Loucy (cell line): ENCODE measurements around the gene PRRC2B.
"Not testable (repeated sequence)": the region's sequence is repeated elsewhere in the genome, so short reads cannot be mapped to it uniquely, and the experiment has no call there.

ENCODE experiments used
- H2AFZ ChIP-seq: fragments of 200-600 bp; sonication (generic); 2 replicates; pipeline ENCODE4 v1.6.0; 2016; ENCODE audit warnings: antibody characterized with exemption, mild to moderate bottlenecking, low read length, moderate library complexity
- H3F3A ChIP-seq: fragments of 200-600 bp; 2 replicates; pipeline ENCODE4 v1.6.0; 2016; ENCODE audit warnings: antibody characterized with exemption, low read depth, mild to moderate bottlenecking
- H3K27me3 ChIP-seq: fragments of 200-600 bp; sonication (generic); 2 replicates; pipeline ENCODE4 v1.6.1; 2014; ENCODE audit warnings: low read length, mild to moderate bottlenecking; ENCODE audit not compliant: insufficient read depth, poor library complexity, severe bottlenecking
- H3K36me3 ChIP-seq: fragments of 200-600 bp; sonication (generic); 2 replicates; pipeline ENCODE4 v1.6.1; 2016; ENCODE audit warnings: low read length; ENCODE audit not compliant: insufficient read depth
- H3K4me1 ChIP-seq: fragments of 200-600 bp; sonication (generic); 2 replicates; pipeline ENCODE4 v1.5.1; 2014; ENCODE audit warnings: low read length, mild to moderate bottlenecking; ENCODE audit not compliant: insufficient read depth, poor library complexity, severe bottlenecking
- H3K4me2 ChIP-seq: fragments of 200-600 bp; sonication (generic); 2 replicates; pipeline ENCODE4 v1.6.0; 2014; ENCODE audit warnings: antibody characterized with exemption, low read length, low read depth, mild to moderate bottlenecking; ENCODE audit not compliant: poor library complexity, severe bottlenecking
- H3K4me3 ChIP-seq: fragments of 200-600 bp; sonication (generic); 2 replicates; pipeline ENCODE4 v1.5.1; 2014; ENCODE audit warnings: low read length, mild to moderate bottlenecking, mixed read lengths; ENCODE audit not compliant: poor library complexity, severe bottlenecking
- H3K79me2 ChIP-seq: fragments of 200-600 bp; sonication (generic); 2 replicates; pipeline ENCODE4 v1.6.1; 2014; ENCODE audit warnings: low read length; ENCODE audit not compliant: insufficient read depth
- H3K9ac ChIP-seq: fragments of 200-600 bp; sonication (generic); 2 replicates; pipeline ENCODE4 v1.6.0; 2014; ENCODE audit warnings: mild to moderate bottlenecking, low read depth, low read length, moderate library complexity; ENCODE audit not compliant: poor library complexity, severe bottlenecking
- H3K9me2 ChIP-seq: fragments of 200-600 bp; sonication (generic); replicated peaks from 2 replicates; pipeline ENCODE4 v1.6.1; 2016; ENCODE audit warnings: low read depth, low read length, mixed read lengths
- H3K9me3 ChIP-seq: fragments of 200-600 bp; sonication (generic); 2 replicates; pipeline ENCODE4 v1.6.1; 2014; ENCODE audit warnings: mild to moderate bottlenecking, antibody characterized with exemption, low read length, low read depth; ENCODE audit not compliant: insufficient read depth
- H4K20me1 ChIP-seq: fragments of 200-600 bp; sonication (generic); 2 replicates; pipeline ENCODE4 v1.6.0; 2014; ENCODE audit warnings: antibody characterized with exemption, low read length, mild to moderate bottlenecking; ENCODE audit not compliant: insufficient read depth, poor library complexity, severe bottlenecking
- CTCF ChIP-seq: fragments of 200-600 bp; sonication (generic); conservative IDR thresholded peaks from 2 replicates; pipeline ENCODE4 v1.5.1; 2014; ENCODE audit warnings: mild to moderate bottlenecking, antibody characterized with exemption, low read length
- EZH2phosphoT487 ChIP-seq: fragments of 200-600 bp; IDR thresholded peaks from 2 replicates; pipeline ENCODE4 v1.6.1; 2018; ENCODE audit warnings: antibody characterized with exemption, mild to moderate bottlenecking, moderate library complexity, borderline replicate concordance

Gene PRRC2B

GRCh38 chr9:131545003-131545785 lies 151.3 kb downstream of the PRRC2B start, which contains the start of gene PRRT1B:
TSS of gene PRRT1B (plus strand) at chr9:131545523. CDS start at chr9:131545616, 93 bp downstream.
- H3K9me2 ChIP-seq, result no peaks in the 10 kb centered on the region
- H3K27me3 ChIP-seq, result no peaks in the 10 kb centered on the region
- H4K20me1 ChIP-seq, result no peaks in the 10 kb centered on the region
- H3K4me2 ChIP-seq, result no peak within 1 kb of the TSS
- no peaks in the 10 kb centered on the region for H3K4me1 ChIP-seq
- H3K4me3 ChIP-seq, result no peak within 1 kb of the TSS
- TF ChIP-seq CTCF (no peak), EZH2phosphoT487 (no peak)
- H3K36me3 ChIP-seq, result no peaks in the 10 kb centered on the region
- no peak within 1 kb of the TSS for H3K9ac ChIP-seq
- H2AFZ ChIP-seq, result no peak within 1 kb of the TSS
- H3K9me3 ChIP-seq, result peaks cover 7% of the 10 kb centered on the region; the same call in 1 of the 2 replicates
- no peaks in the 10 kb centered on the region for H3K79me2 ChIP-seq
- no peaks in the 10 kb centered on the region for H3F3A ChIP-seq

DNA sequence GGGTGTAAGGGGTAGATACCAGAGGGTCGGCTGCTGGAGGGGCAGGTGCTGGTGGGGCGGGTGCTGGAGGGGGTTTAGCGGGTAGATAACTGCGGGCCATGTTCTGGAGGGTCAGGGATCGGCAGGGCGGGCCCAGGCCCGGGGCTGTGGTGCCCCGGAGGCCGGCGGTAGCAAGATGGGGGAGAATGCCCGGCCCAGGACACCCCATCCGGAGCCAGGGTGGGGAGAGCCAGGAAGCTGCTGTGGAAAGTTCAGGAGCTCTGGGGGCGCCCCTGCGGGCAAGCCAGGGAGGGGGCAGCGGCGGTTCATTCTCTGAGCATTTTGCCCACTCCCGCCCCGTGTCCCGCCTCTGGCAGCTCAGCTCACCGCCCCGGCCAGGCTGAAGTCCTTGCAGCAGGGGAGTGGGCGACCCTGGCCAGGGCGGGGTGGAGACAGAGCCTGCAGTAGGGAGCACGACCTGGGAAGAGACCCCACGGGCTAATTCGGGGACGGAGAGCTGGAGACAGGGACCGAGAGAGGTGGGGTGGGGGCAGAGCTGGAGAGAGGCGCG lies 152.0 kb downstream of the PRRC2B start:
- Histone ChIP-seq H3K4me2 (no peak overlapping the region), H3K79me2 (no peaks in the 10 kb centered on the region), H3K9ac (no peak overlapping the region), H2AFZ (no peak overlapping the region), H3K4me3 (no peak overlapping the region), H3K36me3 (no peaks in the 10 kb centered on the region), H3K27me3 (no peaks in the 10 kb centered on the region), H3F3A (no peaks in the 10 kb centered on the region), H3K4me1 (no peaks in the 10 kb centered on the region), H3K9me3 (peaks cover 7% of the 10 kb centered on the region; the same call in 1 of the 2 replicates), H4K20me1 (no peaks in the 10 kb centered on the region), H3K9me2 (no peaks in the 10 kb centered on the region)
- no peak for TF ChIP-seq EZH2phosphoT487
- no peak for TF ChIP-seq CTCF

DNA sequence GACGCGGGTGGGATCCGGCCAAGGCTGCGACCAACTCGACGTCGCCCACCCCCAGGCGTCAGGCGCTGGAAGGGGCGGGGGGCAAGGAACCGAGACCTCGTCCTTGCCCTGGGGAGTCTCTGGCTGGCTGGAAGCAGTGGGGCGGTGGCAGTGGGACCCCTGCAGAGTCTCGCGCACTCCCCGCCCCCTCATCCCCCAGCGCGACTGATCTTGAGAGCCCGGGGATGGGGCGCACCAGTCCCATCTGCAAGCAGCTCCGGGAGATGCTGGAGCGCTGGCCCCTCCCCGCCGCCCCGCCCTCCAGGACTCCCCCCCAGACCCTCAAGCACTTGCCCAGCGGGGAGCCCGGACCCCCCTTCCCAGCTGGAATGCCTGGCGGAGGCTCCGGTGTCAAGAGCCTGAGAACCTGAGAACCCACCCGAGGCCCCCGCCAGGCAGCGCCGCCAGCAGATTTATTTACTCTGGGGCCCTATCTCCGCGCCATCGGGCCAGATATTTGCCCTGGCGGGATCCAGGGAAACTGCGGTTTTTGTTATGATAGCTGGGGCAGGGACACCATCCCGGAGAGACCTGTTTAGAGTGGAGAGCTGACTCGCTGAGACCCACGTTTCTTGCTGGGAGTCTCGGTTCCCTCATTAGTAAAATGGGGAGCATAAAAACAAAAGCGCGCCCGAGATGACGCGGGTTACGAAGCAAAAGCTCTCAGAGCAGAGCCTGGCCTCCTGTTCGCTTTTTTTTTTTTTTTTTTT lies 152.6 kb downstream of the PRRC2B start:
- no peak overlapping the region for H3K9ac ChIP-seq

DNA sequence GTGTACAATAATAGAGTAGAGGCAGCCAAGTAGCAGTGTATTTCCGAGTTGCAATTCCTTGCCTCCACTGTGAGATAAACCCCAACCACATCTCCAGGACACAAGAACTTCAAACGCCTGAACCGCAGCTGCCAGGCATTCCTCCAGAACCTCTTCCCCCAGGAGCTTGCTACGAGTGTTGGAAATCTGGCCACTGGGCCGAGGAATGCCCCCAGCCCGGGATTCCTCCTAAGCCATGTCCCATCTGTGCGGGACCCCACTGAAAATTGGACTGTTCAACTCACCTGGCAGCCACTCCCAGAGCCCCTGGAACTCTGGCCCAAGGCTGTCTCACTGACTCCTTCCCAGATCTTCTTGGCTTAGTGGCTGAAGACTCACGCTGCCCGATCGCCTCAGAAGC lies 155.3 kb downstream of the PRRC2B start:
- H3K27me3 ChIP-seq, H3K9me3 ChIP-seq, H2AFZ ChIP-seq, H3F3A ChIP-seq, H3K79me2 ChIP-seq, H3K9ac ChIP-seq, H3K9me2 ChIP-seq, H3K36me3 ChIP-seq, H3K4me1 ChIP-seq, H3K4me2 ChIP-seq, H3K4me3 ChIP-seq, H4K20me1 ChIP-seq: not testable (repeated sequence)

More for the DNA sequence above, 152.6 kb downstream of the PRRC2B start:
- H3K9me2 ChIP-seq, result no peaks in the 10 kb centered on the region
- H3F3A ChIP-seq, result no peaks in the 10 kb centered on the region
- no peaks in the 10 kb centered on the region for H3K36me3 ChIP-seq
- no peaks in the 10 kb centered on the region for H3K4me1 ChIP-seq
- H3K9me3 ChIP-seq, result peaks cover 7% of the 10 kb centered on the region; the same call in 1 of the 2 replicates
- TF ChIP-seq EZH2phosphoT487, result no peak
- no peak for TF ChIP-seq CTCF
- H4K20me1 ChIP-seq, result no peaks in the 10 kb centered on the region
- no peak overlapping the region for H2AFZ ChIP-seq
- H3K27me3 ChIP-seq, result no peaks in the 10 kb centered on the region
- H3K4me2 ChIP-seq, result no peak overlapping the region
- H3K79me2 ChIP-seq, result no peaks in the 10 kb centered on the region
- no peak overlapping the region for H3K4me3 ChIP-seq
